Measurements from ENCODE around the gene FNDC8.
"Not testable (repeated sequence)": the region's sequence is repeated elsewhere in the genome, so short reads cannot be mapped to it uniquely, and the experiment has no call there.

GRCh38 chr17:35151080-35151479, 29.7 kb downstream of the FNDC8 start:
- TF ChIP-seq, protein P1, sequence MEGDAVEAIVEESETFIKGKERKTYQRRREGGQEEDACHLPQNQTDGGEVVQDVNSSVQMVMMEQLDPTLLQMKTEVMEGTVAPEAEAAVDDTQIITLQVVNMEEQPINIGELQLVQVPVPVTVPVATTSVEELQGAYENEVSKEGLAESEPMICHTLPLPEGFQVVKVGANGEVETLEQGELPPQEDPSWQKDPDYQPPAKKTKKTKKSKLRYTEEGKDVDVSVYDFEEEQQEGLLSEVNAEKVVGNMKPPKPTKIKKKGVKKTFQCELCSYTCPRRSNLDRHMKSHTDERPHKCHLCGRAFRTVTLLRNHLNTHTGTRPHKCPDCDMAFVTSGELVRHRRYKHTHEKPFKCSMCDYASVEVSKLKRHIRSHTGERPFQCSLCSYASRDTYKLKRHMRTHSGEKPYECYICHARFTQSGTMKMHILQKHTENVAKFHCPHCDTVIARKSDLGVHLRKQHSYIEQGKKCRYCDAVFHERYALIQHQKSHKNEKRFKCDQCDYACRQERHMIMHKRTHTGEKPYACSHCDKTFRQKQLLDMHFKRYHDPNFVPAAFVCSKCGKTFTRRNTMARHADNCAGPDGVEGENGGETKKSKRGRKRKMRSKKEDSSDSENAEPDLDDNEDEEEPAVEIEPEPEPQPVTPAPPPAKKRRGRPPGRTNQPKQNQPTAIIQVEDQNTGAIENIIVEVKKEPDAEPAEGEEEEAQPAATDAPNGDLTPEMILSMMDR (IDR thresholded peaks at IDR 0.05) = not testable (repeated sequence)
- TF ChIP-seq POLR2AphosphoS5 (IDR thresholded peaks at IDR 0.05); POLR2A (IDR thresholded peaks at IDR 0.05; ENCODE audit: low read depth); EP300 (IDR thresholded peaks at IDR 0.05): not testable (repeated sequence)
